DOHH2 (cell line): ENCODE results near the gene TTC21B.

Source experiments
- H3F3A ChIP-seq: fragments of 200-600 bp; sonication (generic), shearing (Covaris generic); 2 replicates; pipeline ENCODE4 v1.6.0; 2016; ENCODE audit warnings: antibody characterized with exemption, mild to moderate bottlenecking; ENCODE audit not compliant: control insufficient read depth, insufficient read depth
- H3K27ac ChIP-seq: fragments of 200-600 bp; sonication (generic); 2 replicates; pipeline ENCODE4 v1.5.1; 2014; ENCODE audit warnings: low read depth, mild to moderate bottlenecking, low read length, moderate library complexity
- H3K27me3 ChIP-seq: fragments of 200-600 bp; sonication (generic); 2 replicates; pipeline ENCODE4 v1.6.1; 2014; ENCODE audit warnings: mild to moderate bottlenecking, low read length, mixed read lengths; ENCODE audit not compliant: control insufficient read depth
- H3K36me3 ChIP-seq: fragments of 200-600 bp; sonication (generic); 2 replicates; pipeline ENCODE4 v1.6.1; 2014; ENCODE audit warnings: mild to moderate bottlenecking, low read length, moderate library complexity, mixed read lengths; ENCODE audit not compliant: control insufficient read depth
- H3K4me1 ChIP-seq: fragments of 200-600 bp; sonication (generic); 2 replicates; pipeline ENCODE4 v1.6.1; 2014; ENCODE audit warnings: mild to moderate bottlenecking, low read length, mixed read lengths; ENCODE audit not compliant: control insufficient read depth
- H3K4me2 ChIP-seq: fragments of 200-600 bp; sonication (generic); 2 replicates; pipeline ENCODE4 v1.6.0; 2014; ENCODE audit warnings: mild to moderate bottlenecking, low read length, moderate library complexity
- H3K4me3 ChIP-seq: fragments of 200-600 bp; sonication (generic); 2 replicates; pipeline ENCODE4 v1.5.1; 2014; ENCODE audit warnings: mild to moderate bottlenecking, low read length, mixed read lengths
- H3K79me2 ChIP-seq: fragments of 200-600 bp; sonication (generic); 2 replicates; pipeline ENCODE4 v1.6.1; 2014; ENCODE audit warnings: mild to moderate bottlenecking, low read length, mixed read lengths; ENCODE audit not compliant: control insufficient read depth
- H3K9me2 ChIP-seq: fragments of 200-600 bp; sonication (generic); replicated peaks from 2 replicates; pipeline ENCODE4 v1.6.1; 2014; ENCODE audit warnings: mild to moderate bottlenecking, low read length, mixed read lengths; ENCODE audit not compliant: control insufficient read depth
- H3K9me3 ChIP-seq: fragments of 200-600 bp; sonication (generic); 2 replicates; pipeline ENCODE4 v1.6.1; 2014; ENCODE audit warnings: antibody characterized with exemption, low read length, mixed read lengths; ENCODE audit not compliant: control insufficient read depth, insufficient read depth
- H4K20me1 ChIP-seq: fragments of 200-600 bp; sonication (generic); 2 replicates; pipeline ENCODE4 v1.6.0; 2014; ENCODE audit warnings: low read depth, mild to moderate bottlenecking, antibody characterized with exemption, low read length, moderate library complexity; ENCODE audit not compliant: control insufficient read depth, insufficient read depth
- CTCF ChIP-seq: fragments of 200-600 bp; sonication (generic); IDR thresholded peaks from one replicate; pipeline ENCODE4 v1.5.1; 2014; ENCODE audit warnings: antibody characterized with exemption, mild to moderate bottlenecking, low read depth, low read length; ENCODE audit not compliant: poor library complexity, severe bottlenecking
- EZH2phosphoT487 ChIP-seq: fragments of 200-600 bp; sonication (generic); IDR thresholded peaks from 2 replicates; pipeline ENCODE4 v1.6.1; 2017; ENCODE audit warnings: borderline replicate concordance, mild to moderate bottlenecking, antibody characterized with exemption, low read length, moderate library complexity, mixed read lengths

Gene TTC21B

GRCh38 chr2:165839610-165840009, 114.0 kb downstream of the TTC21B start:
- H4K20me1 ChIP-seq: no peaks in the 10 kb centered on the region
- H3K4me3 ChIP-seq: no peak overlapping the region
- H3K36me3 ChIP-seq: no peaks in the 10 kb centered on the region
- no peaks in the 10 kb centered on the region for H3F3A ChIP-seq
- H3K4me1 ChIP-seq: no peaks in the 10 kb centered on the region
- no peak overlapping the region for H3K27ac ChIP-seq
- H3K79me2 ChIP-seq: no peaks in the 10 kb centered on the region
- H3K9me2 ChIP-seq: no peaks in the 10 kb centered on the region
- no peaks in the 10 kb centered on the region for H3K9me3 ChIP-seq
- no peak overlapping the region for H3K4me2 ChIP-seq
- no peaks in the 10 kb centered on the region for H3K27me3 ChIP-seq
- TF ChIP-seq EZH2phosphoT487: no peak
- TF ChIP-seq CTCF: no peak

- Histone ChIP-seq H3K9me2 (no peaks in the 10 kb centered on the region), H4K20me1 (no peaks in the 10 kb centered on the region), H3F3A (no peaks in the 10 kb centered on the region), H3K4me2 (no peak overlapping the region), H3K27ac (no peak overlapping the region), H3K9me3 (no peaks in the 10 kb centered on the region), H3K4me1 (no peaks in the 10 kb centered on the region), H3K36me3 (no peaks in the 10 kb centered on the region), H3K27me3 (no peaks in the 10 kb centered on the region), H3K4me3 (no peak overlapping the region), H3K79me2 (no peaks in the 10 kb centered on the region)
- TF ChIP-seq EZH2phosphoT487 (no peak), CTCF (no peak)
Measured at GRCh38 chr2:165837122-165837521, 116.5 kb downstream of the TTC21B start.

- no peaks in the 10 kb centered on the region for H3K27me3 ChIP-seq
- TF ChIP-seq CTCF (no peak), EZH2phosphoT487 (no peak)
- no peaks in the 10 kb centered on the region for H3F3A ChIP-seq
- no peak overlapping the region for H3K27ac ChIP-seq
- H3K36me3 ChIP-seq: no peaks in the 10 kb centered on the region
- H4K20me1 ChIP-seq: no peaks in the 10 kb centered on the region
- H3K4me2 ChIP-seq: no peak overlapping the region
- no peaks in the 10 kb centered on the region for H3K79me2 ChIP-seq
- no peak overlapping the region for H3K4me3 ChIP-seq
- no peaks in the 10 kb centered on the region for H3K9me2 ChIP-seq
- no peaks in the 10 kb centered on the region for H3K4me1 ChIP-seq
- no peaks in the 10 kb centered on the region for H3K9me3 ChIP-seq
Measured at GRCh38 chr2:165835363-165835762, 118.2 kb downstream of the TTC21B start.

GRCh38 chr2:165833156-165833555, 120.4 kb downstream of the TTC21B start:
- H3K4me2 ChIP-seq: no peak overlapping the region
- H3K9me3 ChIP-seq: no peaks in the 10 kb centered on the region
- H3K36me3 ChIP-seq: no peaks in the 10 kb centered on the region
- H3K27ac ChIP-seq: no peak overlapping the region
- no peaks in the 10 kb centered on the region for H3K79me2 ChIP-seq
- H4K20me1 ChIP-seq: no peaks in the 10 kb centered on the region
- H3K4me3 ChIP-seq: no peak overlapping the region
- no peaks in the 10 kb centered on the region for H3K4me1 ChIP-seq
- no peaks in the 10 kb centered on the region for H3F3A ChIP-seq
- no peaks in the 10 kb centered on the region for H3K27me3 ChIP-seq
- no peak for TF ChIP-seq EZH2phosphoT487
- TF ChIP-seq CTCF: no peak
- H3K9me2 ChIP-seq: no peaks in the 10 kb centered on the region
